GM23248 (cell line): ENCODE results near the gene RCOR1.

ENCODE experiments used
- EZH2 ChIP-seq: fragments of 200-600 bp; sonication (generic); IDR thresholded peaks from 2 replicates; pipeline ENCODE4 v1.6.1; 2018; ENCODE audit warnings: antibody characterized with exemption, mild to moderate bottlenecking; ENCODE audit not compliant: insufficient read depth, poor library complexity, severe bottlenecking
- EZH2phosphoT487 ChIP-seq: fragments of 200-600 bp; sonication (generic); IDR thresholded peaks from 2 replicates; pipeline ENCODE4 v1.6.1; 2018; ENCODE audit warnings: antibody characterized with exemption, moderate library complexity, mild to moderate bottlenecking, low read depth; ENCODE audit not compliant: insufficient read depth

DNA sequence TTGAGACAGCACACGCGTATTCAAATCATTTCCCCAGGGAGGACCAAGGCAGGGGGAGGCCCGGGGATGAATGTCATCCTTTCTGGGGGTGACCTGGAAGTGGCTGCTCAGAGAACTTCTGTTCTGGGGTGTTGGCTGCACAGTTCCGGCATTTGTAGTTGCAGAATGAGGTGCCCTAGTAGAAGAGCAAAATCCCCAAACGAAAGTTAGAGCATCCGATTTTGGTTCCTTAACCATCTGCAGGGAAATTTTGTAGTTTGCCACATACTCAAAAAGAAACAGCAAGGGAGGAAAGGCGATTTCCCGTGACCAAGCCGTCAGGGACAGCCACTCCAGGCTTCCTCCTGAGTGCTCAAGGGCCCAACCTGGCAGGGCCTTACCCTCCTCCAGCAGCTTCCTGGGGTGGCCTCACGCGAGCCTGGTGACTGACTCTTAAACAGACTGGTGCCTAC lies 171.8 kb downstream of the RCOR1 start:
- TF ChIP-seq EZH2 (no peak), EZH2phosphoT487 (no peak)
